HepG2 (cell line): ENCODE data around the gene TOP3B. TPM values are rescaled to one million over a fixed set of nuclear protein-coding genes. Genes with fewer than 3 reads are reported as not detected.

ENCODE experiments used
- ATAC-seq: fragments of 200-7000 bp; cut with Tn5 transposase; 3 replicates; pipeline ENCODE4 v1.9.1; 2020; ENCODE audit warnings: mild to moderate bottlenecking, moderate library complexity
- Bru-seq: library from RNA; stranded (reverse); fragments of 400-500 nt; gene quantifications from one replicate; lab custom pipeline; 2021; lab: Mats Ljungman, UMichigan
- BruChase-seq, 2 experiments: library from RNA; stranded (reverse); fragments of 400-500 nt; gene quantifications; one replicate each; lab custom pipeline; 2021; lab: Mats Ljungman, UMichigan
- BruUV-seq: library from RNA; stranded (reverse); fragments of 400-500 nt; replicated peaks from 2 replicates; lab custom pipeline; 2021; lab: Mats Ljungman, UMichigan
- CTCF ChIA-PET: fragments of 300-600 bp; formaldehyde crosslinking; extraction: SDS; loops from one replicate; lab custom pipeline; 2021; ENCODE audit warnings: low total read pairs, inconsistent platforms, low intra/inter-chr PET ratio; lab: Yijun Ruan, JAX
- POLR2A ChIA-PET: fragments of 350-600 bp; sonication (Branson Sonifier 250); formaldehyde crosslinking; loops from one replicate; lab custom pipeline; 2020; ENCODE audit warnings: antibody characterized with exemption, inconsistent platforms; lab: Yijun Ruan, JAX
- DNase-seq: peaks from one replicate; pipeline ENCODE4 v3.0.0-alpha.2; 2015; ENCODE audit warnings: low spot score
- FAIRE-seq: peaks from 3 replicates; lab custom pipeline; 2011; peaks lifted over from hg19 to GRCh38; lab: Jason Lieb, UNC
- H2AFZ ChIP-seq: one replicate; pipeline ENCODE4 v1.6.1; 2011; ENCODE audit warnings: low read length, inconsistent platforms
- H3K27ac ChIP-seq: fragments of 300-600 bp; 3 replicates; pipeline ENCODE4 v1.8.0; 2011; ENCODE audit warnings: mixed run types, mild to moderate bottlenecking, mixed read lengths, low read length, inconsistent platforms; ENCODE audit not compliant: insufficient read depth; ENCODE audit errors: extremely low read length
- H3K27me3 ChIP-seq, 2 experiments: fragments of 200-600 bp in 1 of 2; 2 replicates in 1 of 2; 3 replicates in 1 of 2; pipeline versions ENCODE4 v1.6.0 to v1.8.0; 2011; ENCODE audit warnings: low read length in 2 of 2, mild to moderate bottlenecking in 2 of 2, moderate library complexity in 2 of 2, inconsistent platforms in 1 of 2; ENCODE audit not compliant: insufficient read depth in 2 of 2, control insufficient read depth in 1 of 2
- H3K36me3 ChIP-seq, 2 experiments: fragments of 200-600 bp in 1 of 2; replicated peaks in 1 of 2; 2 replicates in 1 of 2; 3 replicates in 1 of 2; pipeline versions ENCODE4 v1.5.1 to v1.8.0; 2011; ENCODE audit warnings: low read length in 2 of 2, inconsistent platforms in 1 of 2; ENCODE audit not compliant: insufficient read depth in 2 of 2, control insufficient read depth in 1 of 2
- H3K4me1 ChIP-seq: 2 replicates; pipeline ENCODE4 v1.5.1; 2012; ENCODE audit warnings: low read length, inconsistent platforms; ENCODE audit not compliant: insufficient read depth
- H3K4me2 ChIP-seq: 2 replicates; pipeline ENCODE4 v1.6.0; 2011; ENCODE audit warnings: low read depth, low read length, inconsistent platforms
- H3K4me3 ChIP-seq, 3 experiments: fragments of 200-600 bp in 1 of 3; sonication (generic), shearing (Covaris generic) in 1 of 3; replicated peaks in 1 of 3; 2 replicates each; pipeline ENCODE4 v1.5.1; 2011 to 2016; ENCODE audit warnings: low read length in 3 of 3, inconsistent platforms in 2 of 3, low read depth in 2 of 3, mild to moderate bottlenecking in 2 of 3, control low read depth in 1 of 3, mixed read lengths in 1 of 3; ENCODE audit not compliant: insufficient read depth in 1 of 3
- H3K79me2 ChIP-seq: one replicate; pipeline ENCODE4 v1.6.1; 2011; ENCODE audit warnings: low read length, inconsistent platforms; ENCODE audit not compliant: insufficient read depth
- H3K9ac ChIP-seq: 2 replicates; pipeline ENCODE4 v1.6.0; 2011; ENCODE audit warnings: mild to moderate bottlenecking, low read depth, low read length, inconsistent platforms; ENCODE audit not compliant: insufficient read depth
- H3K9me3 ChIP-seq: 2 replicates; pipeline ENCODE4 v1.5.1; 2012; ENCODE audit warnings: mild to moderate bottlenecking, low read length
- H4K20me1 ChIP-seq: 2 replicates; pipeline ENCODE4 v1.6.0; 2011; ENCODE audit warnings: inconsistent platforms, mild to moderate bottlenecking, low read length, moderate library complexity; ENCODE audit not compliant: insufficient read depth
- BATF2 ChIP-seq: sonication (generic); formaldehyde crosslinking; IDR thresholded peaks from 2 replicates; pipeline ENCODE4 v1.8.0; 2022; ENCODE audit warnings: mild to moderate bottlenecking, missing genetic modification reagents, moderate library complexity
- CENPT ChIP-seq: sonication (generic); formaldehyde crosslinking; IDR thresholded peaks from 2 replicates; pipeline ENCODE4 v1.8.0; 2022; ENCODE audit warnings: low read depth, mild to moderate bottlenecking, moderate library complexity, missing genetic modification reagents
- MYPOP ChIP-seq: sonication (generic); formaldehyde crosslinking; IDR thresholded peaks from 2 replicates; pipeline ENCODE4 v1.8.1; 2023; ENCODE audit warnings: mild to moderate bottlenecking, moderate library complexity, missing genetic modification reagents
- NR2C2 ChIP-seq: sonication (generic); formaldehyde crosslinking; IDR thresholded peaks from 2 replicates; pipeline ENCODE4 v1.4.0; 2020; ENCODE audit warnings: missing genetic modification reagents, mild to moderate bottlenecking, moderate library complexity, borderline replicate concordance
- SOX6 ChIP-seq, 2 experiments: fragments of 450-650 bp in 1 of 2; sonication (generic) in 1 of 2; formaldehyde crosslinking in 1 of 2; IDR thresholded peaks; 2 replicates each; pipeline versions ENCODE4 v1.4.0 to v1.6.1; 2017 to 2020; ENCODE audit warnings: antibody characterized with exemption in 1 of 2, mild to moderate bottlenecking in 1 of 2, missing genetic modification reagents in 1 of 2
- SP5 ChIP-seq: IDR thresholded peaks from 2 replicates; pipeline ENCODE4 v1.6.1; 2016; ENCODE audit warnings: low read depth, borderline replicate concordance
- SSRP1 ChIP-seq: IDR thresholded peaks from 2 replicates; pipeline ENCODE4 v1.6.1; 2016; ENCODE audit warnings: control low read depth
- ZNF530 ChIP-seq: sonication (generic); formaldehyde crosslinking; IDR thresholded peaks from 2 replicates; pipeline ENCODE4 v1.5.0; 2020; ENCODE audit warnings: low read depth, mild to moderate bottlenecking, missing genetic modification reagents
- ZNF577 ChIP-seq: sonication (generic); formaldehyde crosslinking; IDR thresholded peaks from 2 replicates; pipeline ENCODE4 v1.4.0; 2020; ENCODE audit warnings: mild to moderate bottlenecking, low read depth, missing genetic modification reagents, borderline replicate concordance
- WGBS: methylation state at CpG from one replicate; pipeline ENCODE4 v1.1.6; 2017; ENCODE audit warnings: low lambda C conversion rate; 5-methylcytosine and 5-hydroxymethylcytosine counted together
- in situ Hi-C: cut with HindIII; loops from 2 replicates; pipeline ENCODE4 v1.10.0; 2017; ENCODE audit warnings: low pct_unique_long_range_greater_than_20kb; ENCODE audit not compliant: extremely low pct_ligation_motif_present
- intact Hi-C: fragments of 100-400 bp; cut with micrococcal nuclease; formaldehyde crosslinking; loops from one replicate; pipeline ENCODE4 v1.10.0; 2022; ENCODE audit not compliant: unreplicated experiment
- long read RNA-seq, 2 experiments: library from RNA in 1 of 2; library from polyadenylated mRNA in 1 of 2; stranded (forward) in 1 of 2; unstranded in 1 of 2; transcript quantifications; one replicate each; pipeline ENCODE4 v2.0.0, GENCODE V29; 2019 to 2022
- polyA minus RNA-seq, 3 experiments: library from RNA; depleted of rRNA, polyadenylated mRNA; stranded (reverse); fragments of >200 nt; gene quantifications; 2 replicates each; pipeline ENCODE4 v1.2.3, GENCODE V29; 2011; ENCODE audit warnings: low replicate concordance in 1 of 3
- polyA plus RNA-seq, 8 experiments: library from polyadenylated mRNA; depleted of rRNA in 3 of 8; stranded (reverse) in 7 of 8; unstranded in 1 of 8; fragments of >200 nt; fragmentation: Illumina TruSeq in 4 of 8; extraction: Trizol in 4 of 8; gene quantifications; 2 replicates each; pipeline versions ENCODE4 v1.2.1 to v1.2.3, GENCODE V29; 2011 to 2016; ENCODE audit warnings: low read depth in 4 of 8, missing spikeins in 1 of 8, mixed read lengths in 1 of 8; ENCODE audit not compliant: insufficient read depth in 1 of 8
- total RNA-seq, 5 experiments: library from RNA; depleted of rRNA; stranded (reverse); fragments of >200 nt; fragmentation: Illumina TruSeq; extraction: Trizol; gene quantifications; 2 replicates each; pipeline ENCODE4 v1.2.3, GENCODE V29; 2016; ENCODE audit warnings: low read depth in 1 of 5
- TF ChIP-seq, protein P1 (sequence below): IDR thresholded peaks from 2 replicates; pipeline ENCODE4 v1.6.1; 2012; ENCODE audit warnings: low read length, improper control_type of control experiment

The TOP3B gene
- total RNA-seq (2016; rRNA removed; fragmentation: Illumina TruSeq; extraction: Trizol) = 18.2 and 28.5 TPM in 2 replicates
- total RNA-seq (2016; cell fraction: cytosol; rRNA removed; fragmentation: Illumina TruSeq; extraction: Trizol; ENCODE audit: low read depth) = 15.2 and 19.6 TPM in 2 replicates
- 16.3 and 26.7 TPM in 2 replicates for total RNA-seq (2016; cell fraction: insoluble cytoplasmic fraction; rRNA removed; fragmentation: Illumina TruSeq; extraction: Trizol)
- 11.0 and 11.7 TPM in 2 replicates for total RNA-seq (2016; cell fraction: membrane; rRNA removed; fragmentation: Illumina TruSeq; extraction: Trizol)
- 44.1 and 55.2 TPM in 2 replicates for total RNA-seq (2016; cell fraction: nucleus; rRNA removed; fragmentation: Illumina TruSeq; extraction: Trizol)
- 29.7 and 36.2 TPM in 2 replicates for polyA plus RNA-seq (2011; rRNA removed)
- 8.8 and 12.0 TPM in 2 replicates for polyA plus RNA-seq (2011; cell fraction: cytosol; rRNA removed)
- polyA plus RNA-seq (2011; cell fraction: nucleus; rRNA removed) = 321 and 373 TPM in 2 replicates
- 22.3 and 45.3 TPM in 2 replicates for polyA plus RNA-seq (2012)
- polyA plus RNA-seq (2016; cell fraction: cytosol; fragmentation: Illumina TruSeq; extraction: Trizol; ENCODE audit: low read depth) = 1.6 and 1.8 TPM in 2 replicates
- 13.9 and 14.0 TPM in 2 replicates for polyA plus RNA-seq (2016; cell fraction: insoluble cytoplasmic fraction; fragmentation: Illumina TruSeq; extraction: Trizol; ENCODE audit: low read depth)
- 2.7 and 2.9 TPM in 2 replicates for polyA plus RNA-seq (2016; cell fraction: membrane; fragmentation: Illumina TruSeq; extraction: Trizol; ENCODE audit: low read depth)
- polyA plus RNA-seq (2016; cell fraction: nucleus; fragmentation: Illumina TruSeq; extraction: Trizol; ENCODE audit: insufficient read depth, low read depth) = 115 and 122 TPM in 2 replicates
- polyA minus RNA-seq (2011; rRNA and poly(A)+ RNA removed; ENCODE audit: low replicate concordance) = 29.4 and 31.9 TPM in 2 replicates
- 3.7 and 5.9 TPM in 2 replicates for polyA minus RNA-seq (2011; cell fraction: cytosol; rRNA and poly(A)+ RNA removed)
- 49.7 and 52.4 TPM in 2 replicates for polyA minus RNA-seq (2011; cell fraction: nucleus; rRNA and poly(A)+ RNA removed)
- percentile 70 among the genes with signal in this experiment for Bru-seq, nascent RNA
- BruChase-seq, experiment 1, labeled RNA remaining after a 6-hour chase = percentile 83 among the genes with signal in this experiment
- percentile 74 among the genes with signal in this experiment for BruChase-seq, experiment 2, labeled RNA remaining after a 2-hour chase
- long read RNA-seq, experiment 1, partial matches to known transcripts = 4 of 11 reads
- long read RNA-seq, experiment 1, other reads (novel, unspliced or antisense) = 4 of 11 reads
- long read RNA-seq, experiment 2, partial matches to known transcripts = 10 of 23 reads
- long read RNA-seq, experiment 2, other reads (novel, unspliced or antisense) = 11 of 23 reads

DNA sequence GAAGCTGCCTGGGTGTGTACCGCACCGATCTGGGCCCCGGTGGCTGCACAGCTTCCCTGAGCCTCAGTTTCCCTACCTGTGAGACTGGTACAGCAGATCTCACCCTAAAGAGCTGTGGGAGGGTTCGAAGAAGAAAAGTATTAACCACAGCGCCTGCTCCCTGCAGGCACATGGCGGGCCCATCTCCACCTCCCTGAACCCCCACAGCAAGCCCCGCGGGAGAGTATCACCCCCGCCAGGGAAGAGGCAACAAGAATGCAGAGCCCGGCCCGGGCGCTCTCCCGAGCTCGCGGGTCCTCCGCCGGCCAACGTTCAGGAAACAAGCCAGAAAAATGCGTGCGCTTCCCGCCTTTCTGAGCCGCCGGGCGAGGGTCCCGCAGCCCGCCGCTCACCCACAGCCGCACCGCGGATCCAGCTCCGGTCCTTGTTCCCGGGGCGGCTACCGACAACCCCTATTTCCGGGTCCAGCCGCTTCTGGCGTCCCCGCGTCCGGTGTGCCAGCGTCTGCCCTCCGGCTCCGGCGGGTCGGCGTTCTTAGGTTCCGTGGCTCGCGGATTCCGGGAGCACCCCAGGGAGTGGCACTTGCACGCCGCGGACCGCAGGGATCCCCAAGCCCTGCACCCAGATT, at the start of gene TOP3B:
TSS of gene TOP3B (minus strand) at position 450 of the 628 bp plus-strand sequence. CDS start 7,078 bp downstream, outside the sequence.
- Histone ChIP-seq H3K79me2 (peaks cover 14% of the 10 kb centered on the region), H4K20me1 (no peaks in the 10 kb centered on the region), H2AFZ (no peak within 1 kb of the TSS), H3K27ac (peak within 1 kb of the TSS; percentile 62), H3K36me3 (no peaks in the 10 kb centered on the region), H3K4me1 (peaks cover 26% of the 10 kb centered on the region), H3K4me3 (peak within 1 kb of the TSS; percentile 69 to 98 (median 94)), H3K9ac (peak within 1 kb of the TSS; percentile 91), H3K4me2 (peak within 1 kb of the TSS; percentile 79), H3K9me3 (no peaks in the 10 kb centered on the region), H3K27me3 (no peaks in the 10 kb centered on the region; a peak in 1 of 5 replicates)
- WGBS = 0% methylated on average over 7 of the region's 54 CpGs
- intact Hi-C loops (no loop called here), in situ Hi-C loops (no loop called here)
- DNase-seq (peak; percentile 52), FAIRE-seq (no peak), ATAC-seq (peak; percentile 87)
- CTCF ChIA-PET = no interaction called here
- POLR2A ChIA-PET = interaction anchor here (0.9 to 1.3 kb wide), 2 partner anchors 10 to 12 kb away, joined by 5 to 7 read pairs; no protein-coding TSS in a partner anchor
- BruUV-seq = TSS peak; percentile 85
- TF ChIP-seq CENPT (CRISPR knock-in tag) = no peak
- peak; percentile 55; the same call in 1 of the 2 replicates for TF ChIP-seq ZNF530 (CRISPR knock-in tag)
- peak; percentile 51; the same call in 1 of the 2 replicates for TF ChIP-seq SP5 (CRISPR knock-in tag)
- no peak for TF ChIP-seq SOX6 (IDR thresholded peaks at IDR 0.05)
- TF ChIP-seq SOX6 (CRISPR knock-in tag; IDR thresholded peaks at IDR 0.05) = peak; percentile 50
- no peak for TF ChIP-seq MYPOP (CRISPR knock-in tag)
- TF ChIP-seq SSRP1 (CRISPR knock-in tag) = no peak
- TF ChIP-seq, protein P1, sequence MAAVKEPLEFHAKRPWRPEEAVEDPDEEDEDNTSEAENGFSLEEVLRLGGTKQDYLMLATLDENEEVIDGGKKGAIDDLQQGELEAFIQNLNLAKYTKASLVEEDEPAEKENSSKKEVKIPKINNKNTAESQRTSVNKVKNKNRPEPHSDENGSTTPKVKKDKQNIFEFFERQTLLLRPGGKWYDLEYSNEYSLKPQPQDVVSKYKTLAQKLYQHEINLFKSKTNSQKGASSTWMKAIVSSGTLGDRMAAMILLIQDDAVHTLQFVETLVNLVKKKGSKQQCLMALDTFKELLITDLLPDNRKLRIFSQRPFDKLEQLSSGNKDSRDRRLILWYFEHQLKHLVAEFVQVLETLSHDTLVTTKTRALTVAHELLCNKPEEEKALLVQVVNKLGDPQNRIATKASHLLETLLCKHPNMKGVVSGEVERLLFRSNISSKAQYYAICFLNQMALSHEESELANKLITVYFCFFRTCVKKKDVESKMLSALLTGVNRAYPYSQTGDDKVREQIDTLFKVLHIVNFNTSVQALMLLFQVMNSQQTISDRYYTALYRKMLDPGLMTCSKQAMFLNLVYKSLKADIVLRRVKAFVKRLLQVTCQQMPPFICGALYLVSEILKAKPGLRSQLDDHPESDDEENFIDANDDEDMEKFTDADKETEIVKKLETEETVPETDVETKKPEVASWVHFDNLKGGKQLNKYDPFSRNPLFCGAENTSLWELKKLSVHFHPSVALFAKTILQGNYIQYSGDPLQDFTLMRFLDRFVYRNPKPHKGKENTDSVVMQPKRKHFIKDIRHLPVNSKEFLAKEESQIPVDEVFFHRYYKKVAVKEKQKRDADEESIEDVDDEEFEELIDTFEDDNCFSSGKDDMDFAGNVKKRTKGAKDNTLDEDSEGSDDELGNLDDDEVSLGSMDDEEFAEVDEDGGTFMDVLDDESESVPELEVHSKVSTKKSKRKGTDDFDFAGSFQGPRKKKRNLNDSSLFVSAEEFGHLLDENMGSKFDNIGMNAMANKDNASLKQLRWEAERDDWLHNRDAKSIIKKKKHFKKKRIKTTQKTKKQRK = no peak
- TF ChIP-seq ZNF577 (CRISPR knock-in tag) = no peak
- TF ChIP-seq NR2C2 (CRISPR knock-in tag) = peak; percentile 83
- 0 out of 2 replicates have a peak, but pooled peaks have one; percentile 49 for TF ChIP-seq BATF2 (CRISPR knock-in tag)
